HL-60/S4 treated with phorbol 12-myristate 13-acetate at 8.2 ng/mL for 4 days and 3 days (cell line): ENCODE results near the gene CPEB1.

Experiments used
- in situ Hi-C: fragments of 300-500 bp; cut with MboI; formaldehyde crosslinking; loops from 2 replicates; pipeline ENCODE4 v1.15.0; 2022; ENCODE audit warnings: low sequenced_read_pairs

The CPEB1 gene

GRCh38 chr15:82551646-82552247 lies 95.4 kb downstream of the CPEB1 start:
- in situ Hi-C loops, result no loop called here

- in situ Hi-C loops, result loop anchor here (25.0 kb wide), 1 partner anchor 288 kb away; no protein-coding TSS in a partner anchor
Observed at GRCh38 chr15:82549199-82549665, 97.9 kb downstream of the CPEB1 start.

GRCh38 chr15:82548700-82549099 lies 98.5 kb downstream of the CPEB1 start:
- in situ Hi-C loops, result loop anchor here (25.0 kb wide), 1 partner anchor 289 kb away; no protein-coding TSS in a partner anchor

DNA sequence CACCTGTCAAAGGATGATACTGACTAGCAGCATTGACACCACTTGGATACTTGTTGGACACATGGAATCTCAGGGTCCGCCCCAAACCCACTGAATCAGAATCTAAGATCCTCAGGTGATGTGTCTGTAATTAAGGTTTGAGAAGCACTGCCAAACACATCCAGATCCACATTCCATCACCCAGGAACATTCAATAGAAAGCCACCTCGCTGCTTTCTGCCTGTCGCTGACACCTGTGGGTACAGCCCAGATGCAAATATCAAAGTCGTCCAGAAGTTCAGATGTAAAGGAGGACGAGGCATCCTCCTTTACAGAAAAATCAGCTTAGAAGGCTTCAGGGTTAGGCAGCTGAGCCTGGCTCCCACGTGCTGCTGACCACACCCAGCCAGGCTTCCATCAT lies 101.7 kb downstream of the CPEB1 start:
- in situ Hi-C loops, result loop anchor here (25.0 kb wide), 1 partner anchor 292 kb away; no protein-coding TSS in a partner anchor

DNA sequence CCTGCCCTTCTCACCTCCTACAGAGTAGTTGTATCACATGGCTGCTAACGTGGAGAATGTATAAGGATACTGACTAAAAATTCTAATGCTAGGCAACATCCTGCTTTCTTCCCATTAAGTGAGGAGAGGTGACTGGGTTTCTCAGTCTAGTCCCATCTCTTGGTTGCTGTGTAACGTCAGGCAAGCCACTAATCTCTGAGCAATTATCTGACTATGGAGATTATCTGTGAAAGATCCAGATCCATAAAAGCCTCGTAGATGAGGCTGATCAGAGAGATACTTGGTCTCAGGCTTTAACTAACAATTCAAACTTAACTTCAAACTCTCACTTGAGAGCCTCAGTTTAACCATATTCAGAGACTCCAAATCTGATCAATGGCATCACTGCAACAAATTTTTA lies 102.2 kb downstream of the CPEB1 start:
- in situ Hi-C loops, result loop anchor here (25.0 kb wide), 1 partner anchor 292 kb away; no protein-coding TSS in a partner anchor

GRCh38 chr15:82544431-82544830 lies 102.7 kb downstream of the CPEB1 start:
- in situ Hi-C loops, result loop anchor here (25.0 kb wide), 1 partner anchor 293 kb away; no protein-coding TSS in a partner anchor

DNA sequence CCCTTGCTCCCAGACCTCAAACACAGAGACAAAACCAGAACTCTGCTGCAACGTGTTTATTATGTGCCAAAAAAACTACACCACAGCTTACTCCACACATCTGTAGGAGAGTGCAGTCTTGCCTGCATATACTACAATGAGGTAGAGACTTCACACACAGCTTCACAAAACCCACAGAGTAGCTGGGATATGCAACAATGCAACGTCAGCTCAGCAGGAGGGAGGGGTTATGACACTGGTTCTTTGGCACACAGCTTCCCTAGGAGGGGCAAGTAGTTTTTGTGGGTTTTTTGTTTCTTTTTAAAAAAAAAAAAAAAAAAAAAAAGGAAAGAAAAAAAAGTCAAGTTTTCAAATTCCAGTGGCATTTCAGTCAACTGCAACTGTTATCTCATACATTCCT lies 104.0 kb downstream of the CPEB1 start:
- in situ Hi-C loops, result loop anchor here (25.0 kb wide), 1 partner anchor 294 kb away; no protein-coding TSS in a partner anchor

- in situ Hi-C loops, result loop anchor here (25.0 kb wide), 1 partner anchor 296 kb away; no protein-coding TSS in a partner anchor
Observed at GRCh38 chr15:82540984-82541431, 106.2 kb downstream of the CPEB1 start.

- in situ Hi-C loops, result loop anchor here (25.0 kb wide), 1 partner anchor 297 kb away; no protein-coding TSS in a partner anchor
Observed at GRCh38 chr15:82540055-82540983, 106.8 kb downstream of the CPEB1 start, which contains the start of gene RPS17. Gene RPS17, minus strand, starts transcription at chr15:82540457. Its CDS starts 29 bp downstream, at chr15:82540428.

DNA sequence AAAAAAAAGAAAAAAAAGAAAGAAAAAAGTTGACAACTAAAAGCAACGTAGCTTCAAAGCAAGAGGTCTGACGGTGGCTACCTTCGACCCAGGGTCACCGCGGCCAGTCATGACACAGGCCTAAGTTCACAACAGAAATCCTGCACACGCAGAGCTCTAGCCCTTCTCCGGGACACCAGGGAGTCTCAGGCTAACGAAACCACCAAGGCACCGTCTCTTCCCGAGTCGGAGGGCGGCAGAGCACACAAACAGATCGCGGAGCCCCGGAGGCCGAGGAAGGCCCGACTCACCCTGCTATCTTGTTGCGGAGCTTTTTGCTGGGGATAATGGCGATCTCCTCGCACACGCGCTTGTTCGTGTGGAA lies 107.5 kb downstream of the CPEB1 start:
- in situ Hi-C loops, result loop anchor here (10.0 to 25.0 kb wide), 2 partner anchors 298 to 465 kb away; no protein-coding TSS in a partner anchor

DNA sequence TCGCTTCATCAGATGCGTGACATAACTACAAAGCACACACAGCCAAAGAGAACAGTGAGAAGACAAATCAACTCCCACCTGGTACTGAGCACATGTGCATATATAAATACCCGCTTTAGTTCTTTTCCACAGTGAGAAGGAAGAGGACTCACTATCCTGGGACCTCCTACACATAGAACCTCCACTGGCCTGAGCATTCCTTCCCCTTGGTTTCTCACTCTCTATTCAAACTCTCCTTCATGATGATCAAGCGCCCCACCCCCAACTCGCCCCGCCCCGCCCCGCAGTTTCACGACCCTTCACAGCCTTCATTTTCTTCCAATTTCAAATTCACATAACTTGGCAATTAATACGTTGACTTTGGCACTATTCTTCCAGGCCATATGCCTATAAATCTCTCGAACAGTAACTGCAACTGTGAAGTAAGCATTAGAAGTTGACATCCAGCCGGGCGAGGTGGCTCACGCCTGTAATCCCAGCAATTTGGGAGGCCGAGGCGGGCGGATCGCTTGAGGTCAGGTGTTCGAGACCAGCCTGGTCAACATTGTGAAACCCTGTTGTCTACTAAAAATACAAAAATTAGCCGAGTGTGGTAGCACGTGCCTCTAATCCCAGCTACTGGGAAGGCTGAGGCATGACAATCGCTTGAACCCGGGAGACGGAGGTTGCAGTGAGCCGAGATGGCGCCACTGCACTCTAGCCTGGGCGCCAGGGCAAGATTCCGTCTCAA lies 108.0 kb downstream of the CPEB1 start:
- in situ Hi-C loops, result loop anchor here (10.0 to 25.0 kb wide), 2 partner anchors 298 to 466 kb away; no protein-coding TSS in a partner anchor

GRCh38 chr15:82537351-82537908 lies 109.7 kb downstream of the CPEB1 start:
- in situ Hi-C loops, result loop anchor here (10.0 to 25.0 kb wide), 2 partner anchors 300 to 467 kb away; no protein-coding TSS in a partner anchor

DNA sequence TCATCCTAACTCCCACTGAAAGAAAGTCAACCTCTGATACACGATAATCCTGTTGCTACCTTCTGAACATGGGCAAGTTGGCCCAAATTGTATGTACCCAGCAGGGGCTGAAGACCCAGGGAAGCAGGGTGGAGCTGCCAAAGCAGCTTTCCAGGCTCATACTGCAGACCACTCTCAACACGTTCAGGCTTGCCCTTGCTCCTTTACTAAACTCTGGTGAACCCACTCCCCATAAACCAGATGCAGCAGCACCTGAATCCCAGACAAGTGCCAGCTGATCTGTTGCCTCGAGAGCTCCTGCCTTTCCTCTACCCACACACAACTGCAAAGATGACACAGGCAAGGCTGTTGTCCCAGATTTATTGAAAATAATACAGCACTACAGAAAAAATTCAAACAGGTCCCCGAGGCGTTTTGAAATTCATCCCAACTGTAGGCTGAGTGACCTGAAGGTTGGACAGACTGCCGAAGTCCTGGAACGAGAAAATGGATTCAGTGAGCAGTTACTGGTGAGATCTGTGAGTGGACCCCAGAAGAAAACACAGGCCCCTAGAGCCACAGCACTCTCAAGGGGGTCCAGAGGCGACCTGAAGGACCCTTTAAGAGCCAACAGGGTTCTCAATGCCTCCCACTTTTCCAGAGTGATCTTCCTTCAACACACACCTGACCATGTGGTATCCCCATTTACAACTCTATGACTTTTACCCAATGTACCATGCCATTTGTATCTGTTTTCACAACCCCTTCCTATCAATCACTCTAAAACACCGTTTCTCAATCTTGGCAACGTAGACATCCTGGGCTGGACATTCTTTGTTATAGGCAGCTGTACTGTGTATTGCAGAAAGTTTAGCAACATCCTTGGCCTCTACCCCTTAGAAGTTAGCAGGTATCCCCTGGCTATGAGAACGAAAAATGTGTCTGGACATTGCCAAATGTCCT lies 110.5 kb downstream of the CPEB1 start:
- in situ Hi-C loops, result loop anchor here (10.0 to 25.0 kb wide), 2 partner anchors 301 to 468 kb away; no protein-coding TSS in a partner anchor

- in situ Hi-C loops, result loop anchor here (10.0 to 25.0 kb wide), 2 partner anchors 302 to 469 kb away; no protein-coding TSS in a partner anchor
Observed at GRCh38 chr15:82535566-82536408, 111.4 kb downstream of the CPEB1 start.

DNA sequence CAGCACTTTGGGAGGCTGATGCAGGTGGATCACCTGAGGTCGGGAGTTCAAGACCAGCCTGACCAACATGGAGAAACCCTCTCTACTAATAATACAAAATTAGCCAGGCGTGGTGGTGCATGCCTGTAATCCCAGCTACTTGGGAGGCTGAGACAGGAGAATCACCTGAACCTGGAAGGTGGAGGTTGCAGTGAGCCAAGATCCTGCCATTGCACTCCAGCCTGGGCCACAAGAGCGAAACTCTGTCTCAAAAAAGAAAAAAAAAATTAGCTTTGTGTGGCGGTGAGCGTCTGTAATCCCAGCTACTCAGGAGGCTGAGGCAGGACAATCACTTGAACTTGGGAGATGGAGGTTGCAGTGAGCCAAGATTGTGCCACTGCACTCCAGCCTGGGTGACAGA lies 112.0 kb downstream of the CPEB1 start:
- in situ Hi-C loops, result loop anchor here (10.0 to 25.0 kb wide), 2 partner anchors 302 to 470 kb away; no protein-coding TSS in a partner anchor

- in situ Hi-C loops, result loop anchor here (10.0 to 25.0 kb wide), 2 partner anchors 303 to 470 kb away; no protein-coding TSS in a partner anchor
Observed at GRCh38 chr15:82534457-82534861, 112.7 kb downstream of the CPEB1 start.

- in situ Hi-C loops, result loop anchor here (10.0 to 25.0 kb wide), 2 partner anchors 304 to 471 kb away; no protein-coding TSS in a partner anchor
Observed at GRCh38 chr15:82533801-82534200, 113.4 kb downstream of the CPEB1 start.
